Ramos (cell line): ENCODE data around the gene DUSP22.
"Not testable (repeated sequence)": the region's sequence is repeated elsewhere in the genome, so short reads cannot be mapped to it uniquely, and the experiment has no call there.

Source experiments
- in situ Hi-C: fragments of 300-500 bp; cut with MboI; formaldehyde crosslinking; loops from one replicate; pipeline ENCODE4 v1.14.3; 2022; ENCODE audit warnings: low sequenced_read_pairs; ENCODE audit not compliant: unreplicated experiment

The DUSP22 gene

DNA sequence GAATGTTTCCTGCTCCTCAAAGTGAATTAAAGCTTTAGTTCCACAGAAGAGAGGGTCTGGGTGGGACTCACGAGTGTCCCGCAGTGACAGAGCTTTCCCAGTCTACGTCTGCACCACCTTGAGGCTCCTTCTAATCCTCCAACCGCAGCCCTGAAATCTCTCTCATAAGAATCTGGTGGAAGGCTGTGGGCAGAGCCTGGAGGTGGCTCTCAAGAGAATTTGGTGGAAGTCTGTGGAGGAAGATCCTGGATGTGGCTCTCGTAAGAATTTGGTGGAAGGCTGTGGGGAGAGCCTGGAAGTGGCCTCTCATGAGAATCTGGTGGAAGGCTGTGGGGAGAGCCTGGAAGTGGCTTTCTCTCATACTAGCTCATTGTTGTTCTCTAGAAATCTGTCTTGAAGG, 13.8 kb upstream of the DUSP22 start:
- in situ Hi-C loops = no loop called here

- in situ Hi-C loops = no loop called here
Observed at GRCh38 chr6:279341-280029, 12.8 kb upstream of the DUSP22 start.

- in situ Hi-C loops = no loop called here
Observed at GRCh38 chr6:280775-281468, 11.4 kb upstream of the DUSP22 start.

DNA sequence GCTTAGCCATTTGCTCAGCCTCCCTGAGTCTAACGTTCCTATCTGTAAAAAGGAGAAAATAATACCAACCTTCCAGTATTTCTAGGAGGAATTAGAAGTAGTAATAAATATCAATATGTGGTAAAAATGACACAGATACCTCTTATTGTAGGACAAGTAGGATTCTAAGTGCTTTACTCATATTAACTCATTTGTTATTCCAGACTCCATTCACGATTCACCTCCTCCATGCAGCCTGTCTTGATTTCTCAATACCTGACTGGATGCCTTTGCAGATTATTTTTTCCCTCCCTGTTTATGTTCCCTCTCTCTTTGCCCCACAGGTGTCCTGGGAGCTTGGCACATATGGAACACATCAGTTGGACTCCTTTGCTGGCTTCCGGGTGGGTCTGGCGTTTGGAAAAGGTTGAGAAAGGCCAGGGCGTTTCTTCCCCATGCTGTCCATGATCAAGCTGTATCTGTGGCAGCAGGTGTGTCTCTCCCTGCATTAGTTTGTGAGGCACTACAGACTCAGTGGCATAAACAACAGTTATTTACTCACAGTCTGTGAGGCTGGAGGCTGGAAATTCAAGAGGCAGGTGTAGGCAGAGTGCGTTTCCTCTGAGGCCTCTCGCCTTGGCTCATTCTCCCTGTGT, 10.7 kb upstream of the DUSP22 start:
- in situ Hi-C loops = no loop called here

DNA sequence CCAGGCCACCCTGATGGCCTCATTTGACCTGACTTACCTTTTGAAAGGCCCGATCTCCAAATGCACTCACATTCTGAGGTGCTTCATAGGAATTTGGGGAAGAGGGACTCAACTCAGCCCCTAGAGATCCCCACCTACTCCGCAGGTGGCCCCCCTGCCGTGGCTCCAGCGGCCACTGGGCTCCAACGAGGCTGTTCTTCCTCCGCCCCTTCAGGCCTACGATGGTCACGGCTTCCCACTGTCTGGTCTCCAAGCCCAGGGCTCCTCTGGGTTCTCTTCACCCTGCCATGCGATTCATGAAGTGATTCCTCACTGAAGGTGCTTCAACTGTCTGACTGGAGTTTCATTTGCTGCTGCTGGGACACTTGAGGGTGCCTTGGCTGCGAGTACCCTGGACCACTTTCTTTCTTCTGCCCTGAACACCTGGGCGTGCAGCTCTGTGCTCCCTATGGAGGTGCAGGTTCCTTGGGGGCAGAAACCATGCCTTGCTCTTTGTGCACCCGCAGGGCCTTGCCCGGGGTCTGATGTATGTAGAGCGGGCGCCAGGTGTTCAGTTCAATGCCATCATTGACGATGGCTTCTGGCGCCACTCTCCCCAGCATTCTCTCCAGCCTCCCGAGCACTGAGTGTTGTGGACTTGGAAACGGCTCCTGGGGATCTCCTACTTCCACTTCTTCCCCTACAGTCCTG, 10.0 kb upstream of the DUSP22 start:
- in situ Hi-C loops = no loop called here

DNA sequence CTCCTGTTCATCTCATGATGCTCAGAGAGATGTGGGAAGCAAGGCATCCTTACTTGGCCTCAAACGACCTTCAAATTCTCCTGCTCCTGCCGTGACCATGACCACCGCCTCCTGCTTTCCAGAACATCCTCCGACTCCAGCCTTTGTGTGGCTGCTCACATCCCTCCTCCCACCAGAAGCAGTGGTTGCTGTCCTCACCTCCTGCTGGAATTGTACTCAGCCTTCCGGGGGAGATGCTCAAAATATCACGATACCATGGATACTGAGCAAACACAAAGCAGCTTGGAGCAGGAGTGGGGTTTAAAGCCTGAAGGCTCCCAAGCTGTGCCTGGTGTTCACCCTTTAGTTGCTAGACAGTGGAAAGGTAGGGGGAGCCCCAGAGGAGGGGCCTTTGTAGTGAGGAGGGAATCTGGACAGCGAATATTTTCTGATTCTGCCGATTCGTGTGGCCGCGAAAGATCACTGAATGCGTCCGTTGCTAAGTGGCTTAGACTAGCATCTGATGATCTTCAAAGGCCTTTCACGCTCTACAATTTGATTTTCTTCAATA, 9.3 kb upstream of the DUSP22 start:
- in situ Hi-C loops = no loop called here

DNA sequence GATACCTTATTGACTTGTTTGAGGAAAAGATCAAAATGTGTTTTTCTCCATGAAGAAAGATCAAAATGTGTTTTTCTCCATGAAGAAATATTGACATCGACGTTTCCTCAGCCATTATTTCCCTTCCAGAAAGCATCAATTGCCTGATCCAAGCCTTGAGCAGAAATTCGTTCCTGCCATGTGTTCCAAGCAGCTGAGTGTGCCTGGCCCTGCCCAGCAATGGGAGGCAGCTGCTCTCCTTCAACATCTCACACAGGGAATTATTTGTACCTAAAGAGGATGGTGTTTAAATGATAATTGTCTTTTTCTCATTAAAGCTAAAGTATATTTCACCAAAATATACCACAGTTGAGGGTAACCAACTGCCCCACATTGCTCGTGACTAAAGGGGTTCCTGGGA, 7.8 kb upstream of the DUSP22 start:
- in situ Hi-C loops = no loop called here

DNA sequence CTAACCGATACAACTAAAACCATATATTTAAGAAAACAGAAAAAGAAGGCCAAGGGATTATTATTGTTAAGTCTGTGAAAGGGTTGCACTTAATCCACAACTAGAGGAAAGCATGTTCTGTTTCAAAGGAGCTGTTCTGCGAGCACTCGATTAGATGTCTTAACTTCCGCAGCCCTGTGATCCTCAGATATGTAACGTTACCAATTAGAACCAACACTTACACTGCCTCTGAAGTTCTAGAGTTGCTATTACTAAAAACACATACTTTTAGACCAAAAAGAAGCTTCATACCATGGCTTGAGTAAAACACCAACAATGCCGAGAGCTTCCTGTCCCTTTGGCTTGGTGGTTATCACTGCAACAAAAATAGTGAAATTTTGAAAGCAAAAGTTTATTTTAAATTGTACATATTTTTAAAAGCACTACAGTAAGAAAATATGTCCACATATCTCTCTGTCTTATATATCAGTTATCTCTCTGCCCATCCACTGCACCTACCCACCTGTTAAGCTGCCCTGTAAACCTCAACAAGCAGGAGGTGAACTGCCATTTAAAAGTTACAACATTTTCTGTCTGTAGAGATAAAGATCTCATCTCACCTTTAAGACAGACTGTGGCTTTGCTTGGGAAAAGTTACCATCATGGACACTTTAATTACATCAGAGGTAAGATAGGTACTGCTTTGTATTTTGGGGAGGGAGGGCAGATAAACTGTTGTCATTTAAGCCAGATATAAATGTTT, 7.1 kb upstream of the DUSP22 start:
- in situ Hi-C loops = no loop called here

DNA sequence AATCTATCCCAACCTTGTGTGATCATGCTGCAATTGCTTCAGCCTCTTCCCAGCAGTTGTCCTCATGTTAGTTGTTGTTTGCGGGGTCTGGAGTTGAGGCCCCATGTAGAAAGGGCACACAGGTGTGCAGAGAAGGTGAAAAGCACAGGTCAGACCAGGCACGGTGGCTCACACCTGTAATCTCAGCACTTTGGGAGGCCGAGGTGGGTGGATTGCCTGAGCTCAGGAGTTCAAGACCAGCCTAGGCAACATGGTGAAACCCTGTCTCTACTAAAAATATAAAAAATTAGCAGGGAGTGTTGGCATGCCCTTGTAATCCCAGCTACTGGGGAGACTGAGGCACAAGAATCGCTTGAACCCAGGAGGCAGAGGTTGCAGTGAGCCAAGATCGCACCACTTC, 6.4 kb upstream of the DUSP22 start:
- in situ Hi-C loops = not testable (repeated sequence)

DNA sequence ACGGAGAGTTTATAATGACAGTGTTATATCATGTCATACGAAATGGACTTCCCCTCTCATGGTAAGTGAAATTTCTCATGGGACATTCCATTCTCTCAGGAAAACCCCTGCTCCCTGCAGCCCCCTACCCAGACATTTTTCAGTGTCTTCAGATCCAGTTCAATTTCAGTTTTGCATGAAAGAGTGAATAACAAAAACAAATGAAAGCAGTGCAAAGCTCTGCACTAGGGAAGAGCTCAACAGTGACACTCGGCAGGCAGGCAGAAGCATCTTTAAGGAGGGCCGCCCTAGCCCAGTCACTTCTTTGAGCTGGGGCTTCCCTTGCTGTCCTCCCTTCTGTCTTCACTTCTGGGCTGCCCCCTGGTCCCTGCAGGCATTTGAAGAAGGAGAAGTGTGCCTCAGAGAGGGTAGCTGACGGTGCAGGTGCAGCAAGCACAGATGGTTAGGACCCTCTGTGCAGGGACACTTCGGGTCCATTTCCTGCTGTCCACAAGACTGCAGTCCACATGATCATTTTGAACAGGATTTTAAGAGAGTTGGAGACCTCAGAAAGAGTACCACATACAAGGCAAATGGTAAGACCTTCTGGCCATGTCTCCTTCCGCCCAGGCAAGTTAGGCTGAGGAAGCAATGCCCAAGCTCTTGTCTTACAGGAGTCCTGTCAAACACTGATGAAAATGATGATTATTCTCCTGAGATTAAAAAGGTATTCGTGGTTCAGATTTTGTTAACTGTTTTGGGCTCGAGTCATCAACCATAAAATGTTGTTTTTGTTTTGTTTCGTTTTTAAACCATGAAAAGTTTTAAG, 5.4 kb upstream of the DUSP22 start:
- in situ Hi-C loops = no loop called here

- in situ Hi-C loops = no loop called here
Observed at GRCh38 chr6:287489-287860, 4.8 kb upstream of the DUSP22 start.

GRCh38 chr6:288866-289265, 3.4 kb upstream of the DUSP22 start:
- in situ Hi-C loops = no loop called here

GRCh38 chr6:290111-290922, 2.0 kb upstream of the DUSP22 start:
- in situ Hi-C loops = no loop called here

- in situ Hi-C loops = no loop called here
Observed at GRCh38 chr6:291204-291696, 1.0 kb upstream of the DUSP22 start.

DNA sequence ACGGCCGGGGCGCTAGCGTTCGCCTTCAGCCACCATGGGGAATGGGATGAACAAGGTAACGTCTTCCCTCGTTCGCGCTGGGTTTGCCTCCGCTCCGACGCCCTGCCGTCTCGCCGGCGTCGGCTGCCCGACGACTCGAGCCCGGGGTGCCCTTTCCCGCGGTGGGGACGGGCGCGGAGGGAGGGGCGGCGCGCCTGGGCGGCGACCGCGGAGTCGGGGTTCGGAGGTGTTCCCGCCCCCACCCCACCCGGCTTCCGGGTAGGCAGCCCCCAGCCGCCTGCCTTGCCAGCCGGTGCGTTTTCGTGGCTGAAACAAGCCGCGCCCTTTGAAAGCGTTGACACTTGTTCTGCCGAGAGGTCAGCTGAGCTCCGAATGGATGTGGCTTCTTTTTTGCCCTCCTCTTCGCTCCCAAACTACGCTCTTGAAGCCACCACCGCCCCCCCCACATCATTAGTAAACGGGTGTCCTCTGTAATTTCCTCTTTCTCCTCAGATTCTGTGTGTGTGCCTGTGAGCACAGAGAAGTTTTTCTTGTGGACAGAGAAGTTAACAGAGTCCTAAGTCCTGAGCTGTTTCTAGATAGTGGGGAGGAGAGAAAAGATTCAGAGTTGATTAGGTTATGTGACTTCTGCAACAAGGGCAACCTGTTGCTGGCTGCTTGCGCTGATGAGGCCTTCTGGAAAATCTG, 362 bp downstream of the DUSP22 start:
- in situ Hi-C loops = no loop called here

DNA sequence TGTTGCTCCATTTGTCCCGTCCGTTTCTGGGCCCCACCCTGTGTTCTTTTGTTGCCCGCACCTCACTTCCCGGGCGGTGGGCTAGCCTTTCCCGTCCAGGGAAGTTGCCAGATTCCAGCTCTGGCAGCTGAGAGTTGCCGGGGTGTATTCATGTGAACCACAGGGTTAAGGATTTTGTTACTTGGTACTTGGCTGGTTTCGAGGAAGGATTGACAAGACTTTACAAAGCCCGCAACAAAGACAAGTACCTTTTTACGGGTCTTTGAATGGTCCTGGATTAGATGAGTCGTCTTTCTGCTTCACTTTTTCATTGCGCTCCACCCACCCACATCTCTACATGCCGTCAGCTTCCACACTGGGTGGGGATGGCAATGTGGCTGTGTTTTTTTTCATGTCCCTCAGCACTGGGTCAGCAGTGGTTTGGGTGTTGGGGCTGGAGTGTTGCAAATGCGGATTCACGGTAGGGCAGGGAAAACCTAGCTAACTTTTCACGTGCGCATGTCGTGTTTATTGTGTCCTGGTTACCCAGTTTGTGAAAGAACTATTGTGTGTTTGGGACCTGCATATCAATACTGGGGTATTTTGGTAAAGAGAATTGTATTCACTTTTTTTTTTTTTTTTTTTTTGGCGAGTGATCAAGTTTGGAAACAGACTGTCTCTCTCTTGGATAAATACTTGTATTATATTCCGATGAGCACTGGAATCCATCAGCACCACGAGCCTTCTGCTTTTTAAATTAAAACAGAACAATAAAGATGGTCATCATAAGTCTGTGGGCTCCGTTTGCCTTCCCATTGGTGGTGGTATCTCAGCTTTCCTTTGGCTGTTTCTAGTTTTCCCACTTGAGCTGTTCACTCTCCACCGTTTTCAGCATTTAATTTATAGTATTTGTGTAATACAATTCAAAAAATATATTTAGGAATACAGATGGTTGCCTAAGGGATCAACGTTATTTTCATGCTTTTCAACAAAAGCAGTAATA, 1.2 kb downstream of the DUSP22 start:
- in situ Hi-C loops = no loop called here
